ENCODE measurements around the gene GRIPAP1.

GRIPAP1 gene

DNA sequence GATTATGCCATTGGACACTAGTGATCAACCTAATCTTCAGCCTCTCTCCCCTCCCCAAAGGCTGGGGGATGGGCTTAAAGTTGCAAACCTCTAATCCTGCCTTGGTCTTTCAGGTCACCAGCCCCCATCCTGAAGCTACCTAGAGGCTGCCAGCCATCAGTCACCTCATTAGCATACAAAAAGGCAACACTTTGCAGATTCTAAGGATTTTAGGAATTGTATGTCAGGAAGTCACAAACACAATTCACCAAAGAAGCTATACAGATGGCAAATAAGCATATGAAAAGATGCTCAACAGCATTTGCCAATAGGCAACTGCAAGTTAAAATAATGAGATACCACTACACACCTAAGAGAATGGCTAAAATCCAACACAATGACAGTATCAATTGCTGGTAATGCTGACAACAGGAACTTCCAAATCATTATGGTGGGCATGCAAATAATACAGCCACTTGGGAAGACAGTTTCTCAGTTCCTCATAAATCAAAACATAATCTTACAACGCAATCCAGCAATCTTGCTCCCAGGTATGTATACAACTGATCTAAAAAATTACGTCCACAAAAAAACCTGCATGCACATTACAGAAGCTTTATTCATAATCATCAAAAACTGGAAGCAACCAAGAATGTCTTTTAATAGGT lies 74.2 kb downstream of the GRIPAP1 start:
- DNase-seq (ENCODE audit: low read depth in 1 of 2, low spot score in 1 of 2): no peak

DNA sequence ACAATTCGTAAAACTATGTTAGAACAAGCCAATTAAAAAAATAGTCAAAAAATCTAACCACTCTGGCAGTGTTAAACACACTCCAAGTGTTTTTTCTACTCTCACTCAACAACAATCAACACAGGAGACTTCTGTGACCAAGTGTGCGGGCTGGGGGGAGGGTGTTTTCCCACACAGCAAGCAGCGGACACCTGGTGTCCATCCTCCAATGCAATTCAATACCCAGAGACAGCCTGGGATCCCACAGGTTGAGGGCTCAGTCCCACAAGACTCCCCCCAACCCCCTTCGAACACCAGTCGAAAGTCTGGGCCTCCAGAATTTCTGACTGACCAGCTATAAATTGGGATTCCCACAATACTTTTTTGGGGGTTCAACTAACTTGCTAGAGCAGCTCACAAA lies 74.9 kb downstream of the GRIPAP1 start:
- no peak for DNase-seq (ENCODE audit: low read depth in 1 of 2, low spot score in 1 of 2)

DNA sequence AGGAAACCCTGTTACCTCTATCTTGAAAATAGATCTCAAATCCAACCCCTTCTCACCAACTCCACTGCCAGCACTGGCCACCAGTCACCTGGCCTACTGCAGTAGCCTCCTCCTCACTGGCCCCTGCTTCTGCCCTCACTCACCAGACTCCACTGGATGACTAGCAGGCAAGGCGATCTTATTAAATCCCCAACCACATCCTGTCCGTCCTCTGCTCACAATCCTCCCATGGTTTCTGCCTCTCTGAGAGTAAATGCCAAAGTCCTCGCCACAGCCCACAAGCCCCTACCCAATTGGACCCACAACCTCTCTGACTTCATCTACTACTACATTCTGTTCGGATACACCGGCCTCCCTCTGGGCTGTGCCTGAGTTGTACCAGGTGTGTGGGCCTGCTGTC lies 77.8 kb downstream of the GRIPAP1 start:
- no peak for DNase-seq (ENCODE audit: low read depth in 1 of 2, low spot score in 1 of 2)

DNA sequence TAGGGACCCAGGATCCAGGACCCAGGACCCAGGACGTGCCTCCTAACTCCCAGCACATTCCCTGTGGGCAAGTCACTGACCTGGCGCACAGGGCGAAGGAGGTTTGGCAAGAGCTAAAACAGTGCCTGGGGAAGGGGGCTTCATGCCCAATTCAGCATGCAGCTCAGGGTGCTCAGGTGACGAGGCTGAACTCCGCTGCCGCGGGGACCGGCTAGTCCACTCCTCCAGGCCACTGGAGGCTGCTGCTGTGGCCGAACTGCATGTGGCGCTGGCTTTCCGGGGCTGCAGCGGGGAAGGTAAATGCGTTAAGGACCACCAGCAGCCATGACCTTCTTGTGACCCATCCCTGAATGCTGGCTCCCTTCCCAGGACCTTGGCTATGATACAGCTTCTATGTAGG lies 78.3 kb downstream of the GRIPAP1 start:
- DNase-seq (ENCODE audit: low read depth in 1 of 2, low spot score in 1 of 2): no peak
